GM19372 (cell line): ENCODE results near the gene FBXL17.

ENCODE experiments used
- ATAC-seq: cut with Tn5 transposase; IDR thresholded peaks from one replicate; pipeline ENCODE4 v1.9.1; 2021; ENCODE audit warnings: mild to moderate bottlenecking, low read depth, moderate library complexity; ENCODE audit not compliant: unreplicated experiment

FBXL17 gene

GRCh38 chr5:107968406-107968843 lies 413.5 kb downstream of the FBXL17 start:
- no peak for ATAC-seq

DNA sequence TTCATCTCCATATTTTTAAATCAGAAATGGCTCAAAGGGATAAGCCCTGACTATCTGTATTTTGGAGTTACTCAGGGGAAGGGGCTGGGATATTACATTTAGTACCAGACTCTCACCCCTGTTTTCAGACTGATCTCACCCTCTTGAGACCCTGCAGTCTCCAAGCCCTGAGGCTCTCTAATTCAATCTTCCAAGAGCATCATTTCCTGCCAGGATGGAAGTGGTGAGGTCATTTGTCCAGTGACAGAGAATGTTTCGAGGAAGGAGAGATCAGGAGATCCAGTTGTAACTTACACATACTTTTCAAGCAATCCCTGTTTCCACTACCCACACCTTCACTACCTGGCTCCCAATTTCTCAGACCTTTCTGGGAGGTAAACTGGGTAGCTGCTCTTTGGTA lies 415.7 kb downstream of the FBXL17 start:
- no peak for ATAC-seq

GRCh38 chr5:107964722-107965121 lies 417.2 kb downstream of the FBXL17 start:
- ATAC-seq, result no peak

DNA sequence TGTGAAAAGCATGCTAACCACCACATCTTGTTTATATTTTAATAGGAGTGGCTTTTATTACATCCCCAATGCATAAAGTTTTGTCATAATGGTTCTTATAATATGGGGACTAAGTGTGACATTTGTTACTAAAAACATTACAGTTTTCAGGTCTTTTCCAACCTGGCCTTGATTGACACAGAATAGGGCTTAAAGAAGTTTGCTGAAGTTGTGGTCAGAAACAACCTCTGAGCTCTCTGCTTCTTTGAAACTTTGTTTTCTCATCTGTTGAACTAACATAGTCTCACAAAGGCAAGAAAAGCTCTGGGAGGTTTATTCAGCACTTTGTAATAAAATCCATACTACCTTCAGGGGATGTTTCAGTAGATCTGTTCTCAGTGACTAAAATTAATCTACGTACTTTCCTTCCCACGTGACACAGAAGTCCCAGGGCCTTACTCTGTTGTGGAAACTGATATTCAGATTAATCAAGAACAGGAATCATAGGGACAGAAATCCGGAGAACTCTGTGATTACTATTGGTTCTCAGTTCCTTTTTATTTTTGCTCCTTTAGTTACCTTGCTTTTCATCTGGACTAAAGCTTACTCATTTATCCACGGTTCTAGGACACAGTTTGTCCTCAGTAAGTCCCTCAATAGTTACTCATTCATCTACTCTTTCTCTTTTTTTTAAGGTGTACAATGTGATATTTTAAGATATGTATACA lies 422.2 kb downstream of the FBXL17 start:
- ATAC-seq, result no peak

- no peak for ATAC-seq
These were observed 423.0 kb downstream of the FBXL17 start for GRCh38 chr5:107958861-107959260.

GRCh38 chr5:107958432-107958831 lies 423.5 kb downstream of the FBXL17 start:
- no peak for ATAC-seq

DNA sequence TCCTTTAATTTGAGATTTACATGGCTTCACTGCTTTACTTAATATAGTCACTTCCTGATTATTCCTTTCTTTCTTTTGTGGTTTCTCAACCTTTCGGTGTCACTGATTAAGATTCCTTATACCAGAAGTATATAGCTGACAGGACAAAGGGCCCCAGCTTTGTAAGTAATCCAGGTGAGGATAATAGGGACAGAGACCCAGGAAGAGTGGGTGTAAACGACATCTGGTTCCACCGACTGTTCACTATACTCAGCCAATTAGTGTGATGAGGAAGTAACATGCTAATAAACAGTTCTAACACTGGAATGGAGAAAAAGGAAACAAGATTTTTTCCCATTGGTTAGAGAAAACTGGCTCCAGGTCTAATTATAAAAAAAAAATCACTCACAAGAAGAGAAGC lies 424.8 kb downstream of the FBXL17 start:
- no peak for ATAC-seq

DNA sequence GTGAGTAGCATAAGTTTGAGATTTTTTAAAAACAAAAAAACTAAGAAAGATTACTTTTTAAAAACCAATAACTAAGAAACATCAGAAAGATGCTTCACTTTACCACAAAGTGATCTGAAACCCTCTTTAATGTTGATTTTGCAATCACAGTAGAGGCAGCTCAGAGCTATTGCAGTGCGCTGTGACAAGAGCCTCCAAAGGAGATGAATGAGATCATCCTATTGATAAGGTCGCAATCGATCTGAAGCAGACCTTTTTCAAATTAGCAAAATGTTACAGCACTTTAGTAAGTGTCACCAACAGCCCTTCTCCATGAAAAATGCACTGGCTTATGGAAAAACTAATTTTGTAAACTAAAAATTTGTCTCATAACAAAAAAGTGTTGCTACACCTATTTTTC lies 426.6 kb downstream of the FBXL17 start:
- no peak for ATAC-seq

- no peak for ATAC-seq
These were observed 427.6 kb downstream of the FBXL17 start for GRCh38 chr5:107954254-107954653.

- no peak for ATAC-seq
These were observed 429.4 kb downstream of the FBXL17 start for GRCh38 chr5:107952450-107952849.

DNA sequence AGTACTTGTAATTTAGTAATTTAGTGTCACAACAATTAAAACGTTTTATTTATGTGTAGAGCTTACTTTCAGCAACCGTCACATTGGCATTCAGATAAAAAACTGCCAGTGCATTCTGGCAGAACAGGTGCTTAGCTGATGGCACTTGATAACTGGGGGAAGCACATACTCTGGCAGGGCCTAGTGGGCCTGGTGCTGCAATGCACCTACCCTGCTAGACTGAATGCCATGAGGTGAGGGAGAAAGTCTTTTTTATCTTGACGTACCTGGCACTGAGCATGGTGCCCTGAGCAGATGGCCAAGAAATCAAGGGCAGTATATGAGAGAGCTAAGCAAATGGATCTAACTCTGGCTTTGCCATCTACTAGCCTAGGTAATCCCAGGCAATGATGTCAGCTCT lies 430.6 kb downstream of the FBXL17 start:
- no peak for ATAC-seq

- no peak for ATAC-seq
These were observed 431.1 kb downstream of the FBXL17 start for GRCh38 chr5:107950776-107951175.

- no peak for ATAC-seq
These were observed 432.1 kb downstream of the FBXL17 start for GRCh38 chr5:107949688-107950341.

GRCh38 chr5:107948377-107948776 lies 433.5 kb downstream of the FBXL17 start:
- no peak for ATAC-seq

- ATAC-seq, result no peak
These were observed 436.8 kb downstream of the FBXL17 start for GRCh38 chr5:107945061-107945460.

GRCh38 chr5:107943923-107944322 lies 438.0 kb downstream of the FBXL17 start:
- no peak for ATAC-seq

- no peak for ATAC-seq
These were observed 440.9 kb downstream of the FBXL17 start for GRCh38 chr5:107941036-107941435.

GRCh38 chr5:107937651-107938355 lies 444.1 kb downstream of the FBXL17 start:
- ATAC-seq, result no peak

GRCh38 chr5:107937204-107937603 lies 444.7 kb downstream of the FBXL17 start:
- ATAC-seq, result no peak

DNA sequence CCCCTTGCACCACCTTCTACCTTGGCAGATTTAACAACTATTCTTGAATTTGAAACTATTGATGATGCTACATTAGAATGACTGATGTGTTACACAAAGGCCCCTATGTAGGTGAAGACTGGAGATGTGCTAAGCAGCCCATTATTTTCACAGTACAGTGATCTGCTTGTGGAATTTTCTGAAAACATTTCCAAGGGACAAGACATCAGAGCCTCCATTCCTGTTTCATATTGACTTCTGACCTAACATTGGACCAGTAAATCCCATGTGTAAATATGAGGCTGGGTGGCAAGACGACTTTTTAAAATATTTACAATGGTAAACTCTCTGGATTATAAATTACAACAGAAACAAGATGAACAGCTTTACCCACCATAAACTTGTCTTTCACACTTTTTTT lies 445.4 kb downstream of the FBXL17 start:
- ATAC-seq, result no peak

- no peak for ATAC-seq
These were observed 446.3 kb downstream of the FBXL17 start for GRCh38 chr5:107935645-107936044.

DNA sequence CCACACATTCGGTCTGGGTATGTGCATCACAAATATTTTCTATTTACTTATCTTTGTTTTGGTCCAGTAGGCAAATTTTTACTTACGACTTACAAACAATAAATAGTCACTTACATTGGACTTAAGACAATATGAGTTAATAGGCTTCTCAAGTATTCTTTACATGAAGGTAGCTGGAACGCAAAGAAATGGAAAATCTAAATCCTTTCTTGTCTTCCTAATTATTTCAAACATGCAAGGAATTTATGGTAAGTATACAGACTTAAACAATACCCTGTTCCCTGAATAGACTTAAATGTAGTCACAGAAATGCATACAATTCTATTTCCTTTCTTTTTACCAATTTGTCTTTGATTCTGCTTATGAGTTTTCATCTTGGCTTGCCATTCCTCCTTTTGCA lies 448.6 kb downstream of the FBXL17 start:
- ATAC-seq, result no peak
